H9 (cell line): ENCODE measurements around the gene JAG2. TPM values are rescaled to one million over a fixed set of nuclear protein-coding genes. Genes with fewer than 3 reads are reported as not detected.
A peak's percentile ranks its signal among the peaks of the same experiment; 100 is the strongest.

Source experiments
- DNase-seq: peaks from one replicate; pipeline ENCODE4 v3.0.0-alpha.2; 2017
- H2AFZ ChIP-seq: one replicate; pipeline ENCODE4 v1.6.1; 2013; ENCODE audit warnings: mild to moderate bottlenecking, low read length, control low read depth, moderate library complexity
- H2AK5ac ChIP-seq: 2 replicates; pipeline ENCODE4 v1.6.1; 2013; ENCODE audit warnings: low read length, control low read depth, mixed read lengths; ENCODE audit not compliant: insufficient read length
- H2BK120ac ChIP-seq: one replicate; pipeline ENCODE4 v1.6.1; 2013; ENCODE audit warnings: low read depth, mild to moderate bottlenecking, low read length, control low read depth, inconsistent platforms; ENCODE audit not compliant: poor library complexity, severe bottlenecking
- H2BK12ac ChIP-seq: 2 replicates; pipeline ENCODE4 v1.6.1; 2013; ENCODE audit warnings: low read length, control low read depth, mixed read lengths, low read depth; ENCODE audit not compliant: insufficient read length
- H2BK15ac ChIP-seq: 2 replicates; pipeline ENCODE4 v1.6.1; 2013; ENCODE audit warnings: low read depth, low read length, control low read depth
- H2BK20ac ChIP-seq: one replicate; pipeline ENCODE4 v1.6.1; 2013; ENCODE audit warnings: low read depth, mild to moderate bottlenecking, low read length, control low read depth, inconsistent platforms; ENCODE audit not compliant: poor library complexity, severe bottlenecking
- H2BK5ac ChIP-seq: 2 replicates; pipeline ENCODE4 v1.6.1; 2013; ENCODE audit warnings: low read length, control low read depth, mixed read lengths; ENCODE audit not compliant: insufficient read length
- H3K14ac ChIP-seq: 2 replicates; pipeline ENCODE4 v1.6.1; 2013; ENCODE audit warnings: low read length, control low read depth; ENCODE audit not compliant: insufficient read depth
- H3K18ac ChIP-seq: 2 replicates; pipeline ENCODE4 v1.6.1; 2013; ENCODE audit warnings: low read depth, mild to moderate bottlenecking, mixed read lengths, low read length, control low read depth; ENCODE audit not compliant: insufficient read length
- H3K23ac ChIP-seq: 2 replicates; pipeline ENCODE4 v1.6.1; 2013; ENCODE audit warnings: low read length, control low read depth, mixed read lengths, low read depth; ENCODE audit not compliant: insufficient read length
- H3K23me2 ChIP-seq: 2 replicates; pipeline ENCODE4 v1.6.1; 2013; ENCODE audit warnings: low read depth, mild to moderate bottlenecking, mixed read lengths, low read length, control low read depth; ENCODE audit not compliant: insufficient read length, poor library complexity, severe bottlenecking
- H3K27ac ChIP-seq: 2 replicates; pipeline ENCODE4 v1.5.1; 2013; ENCODE audit warnings: low read length, control low read depth, mixed read lengths, low read depth; ENCODE audit not compliant: insufficient read length
- H3K27me3 ChIP-seq: 2 replicates; pipeline ENCODE4 v1.6.1; 2013; ENCODE audit warnings: low read length, control low read depth, inconsistent platforms; ENCODE audit not compliant: insufficient read depth
- H3K4ac ChIP-seq: 2 replicates; pipeline ENCODE4 v1.6.1; 2013; ENCODE audit warnings: low read depth, mild to moderate bottlenecking, control low read depth, inconsistent platforms, low read length, moderate library complexity
- H3K4me1 ChIP-seq: 2 replicates; pipeline ENCODE4 v1.6.1; 2013; ENCODE audit warnings: low read length, control low read depth, inconsistent platforms; ENCODE audit not compliant: insufficient read depth
- H3K4me2 ChIP-seq: 2 replicates; pipeline ENCODE4 v1.6.1; 2013; ENCODE audit warnings: low read length, control low read depth, mixed read lengths; ENCODE audit not compliant: insufficient read length, insufficient read depth
- H3K56ac ChIP-seq: 2 replicates; pipeline ENCODE4 v1.6.1; 2013; ENCODE audit warnings: low read depth, mild to moderate bottlenecking, mixed read lengths, low read length, control low read depth; ENCODE audit not compliant: insufficient read length
- H3K79me1 ChIP-seq: 2 replicates; pipeline ENCODE4 v1.6.1; 2013; ENCODE audit warnings: low read depth, mild to moderate bottlenecking, moderate library complexity, low read length, control low read depth, inconsistent platforms; ENCODE audit not compliant: insufficient read depth, poor library complexity, severe bottlenecking
- H3K79me2 ChIP-seq: 2 replicates; pipeline ENCODE4 v1.6.1; 2013; ENCODE audit warnings: low read length, control low read depth, inconsistent platforms; ENCODE audit not compliant: insufficient read depth
- H3K9ac ChIP-seq: 2 replicates; pipeline ENCODE4 v1.6.1; 2013; ENCODE audit warnings: low read length, control low read depth, mixed read lengths; ENCODE audit not compliant: insufficient read length; ENCODE audit errors: extremely low read depth
- H3K9me3 ChIP-seq: one replicate; pipeline ENCODE4 v1.6.1; 2013; ENCODE audit warnings: low read depth, low read length, inconsistent platforms; ENCODE audit not compliant: control insufficient read depth
- H3T11ph ChIP-seq: one replicate; pipeline ENCODE4 v1.6.1; 2013; ENCODE audit warnings: mild to moderate bottlenecking, low read length, control low read depth, inconsistent platforms
- H4K20me1 ChIP-seq: one replicate; pipeline ENCODE4 v1.6.1; 2013; ENCODE audit not compliant: control insufficient read depth, insufficient read length, insufficient read depth
- H4K5ac ChIP-seq: 2 replicates; pipeline ENCODE4 v1.6.1; 2013; ENCODE audit warnings: low read depth, mild to moderate bottlenecking, mixed read lengths, low read length, control low read depth; ENCODE audit not compliant: insufficient read length
- H4K8ac ChIP-seq: replicated peaks from 2 replicates; pipeline ENCODE4 v1.6.1; 2013; ENCODE audit warnings: low read length, control low read depth, mixed read lengths, low read depth; ENCODE audit not compliant: insufficient read length
- H4K91ac ChIP-seq: 2 replicates; pipeline ENCODE4 v1.6.1; 2013; ENCODE audit warnings: low read depth, mild to moderate bottlenecking, moderate library complexity, mixed read lengths, low read length, control low read depth; ENCODE audit not compliant: insufficient read length
- H3K27ac Mint-ChIP-seq, 3 experiments: 2 replicates in 2 of 3; 3 replicates in 1 of 3; pipeline ENCODE4 v1.8.0; 2020 to 2021; ENCODE audit warnings: mixed read lengths in 3 of 3, mild to moderate bottlenecking in 1 of 3, moderate library complexity in 1 of 3
- H3K27me3 Mint-ChIP-seq: 2 replicates; pipeline ENCODE4 v1.8.0; 2021; ENCODE audit warnings: low read depth, mild to moderate bottlenecking, moderate library complexity, mixed read lengths
- H3K36me3 Mint-ChIP-seq, 3 experiments: 2 replicates in 2 of 3; 3 replicates in 1 of 3; pipeline ENCODE4 v1.8.0; 2020 to 2021; ENCODE audit warnings: low read depth in 3 of 3, mixed read lengths in 3 of 3; ENCODE audit not compliant: insufficient read depth in 1 of 3
- H3K4me1 Mint-ChIP-seq, 2 experiments: 2 replicates each; pipeline ENCODE4 v1.8.0; 2020; ENCODE audit warnings: mixed read lengths in 2 of 2
- H3K4me3 Mint-ChIP-seq, 2 experiments: 2 replicates in 1 of 2; 3 replicates in 1 of 2; pipeline ENCODE4 v1.8.0; 2020 to 2021; ENCODE audit warnings: mild to moderate bottlenecking in 2 of 2, mixed read lengths in 2 of 2, moderate library complexity in 1 of 2
- H3K9me3 Mint-ChIP-seq, 2 experiments: 2 replicates in 1 of 2; 3 replicates in 1 of 2; pipeline ENCODE4 v1.8.0; 2020; ENCODE audit warnings: mild to moderate bottlenecking in 2 of 2, mixed read lengths in 2 of 2, moderate library complexity in 1 of 2
- WGBS: extraction: QIAGEN DNeasy Blood & Tissue Kit; methylation state at CpG from one replicate; pipeline ENCODE4 v1.1.7; 2013; ENCODE audit warnings: missing lambda C conversion rate, low lambda C conversion rate, mixed read lengths; ENCODE audit not compliant: insufficient read length; ENCODE audit errors: extremely low coverage; 5-methylcytosine and 5-hydroxymethylcytosine counted together
- total RNA-seq: library from RNA; stranded (reverse); gene quantifications from 2 replicates; pipeline ENCODE4 v1.2.1, GENCODE V29; 2021
- TF ChIP-seq, protein P1 (sequence below): fragments of 200-600 bp; sonication (generic); conservative IDR thresholded peaks from 3 replicates; pipeline ENCODE4 v1.8.0; 2021; ENCODE audit warnings: antibody characterized with exemption, mild to moderate bottlenecking

Gene JAG2
- total RNA-seq, 1 experiment from 2014 or later, result 11.4 TPM

- Histone ChIP-seq H3K4me2 (no peak overlapping the region), H3K79me1 (no peaks in the 10 kb centered on the region), H4K5ac (no peak overlapping the region), H2BK120ac (no peak overlapping the region), H3K23ac (no peak overlapping the region), H3K4ac (no peak overlapping the region), H3K18ac (no peak overlapping the region), H4K8ac (no peak overlapping the region), H3K56ac (no peak overlapping the region), H2AFZ (no peak overlapping the region), H3K14ac (no peak overlapping the region), H2BK5ac (no peak overlapping the region), H3K4me1 (no peaks in the 10 kb centered on the region), H3K9ac (no peak overlapping the region), H3T11ph (no peak overlapping the region), H2BK12ac (no peak overlapping the region), H3K23me2 (peaks cover 3% of the 10 kb centered on the region), H3K27ac (no peak overlapping the region), H4K20me1 (no peaks in the 10 kb centered on the region), H2AK5ac (no peak overlapping the region), H3K9me3 (no peaks in the 10 kb centered on the region), H2BK15ac (no peak overlapping the region), H4K91ac (no peak overlapping the region), H3K27me3 (peaks cover 7% of the 10 kb centered on the region; the same call in 1 of the 2 replicates), H2BK20ac (no peak overlapping the region), H3K79me2 (no peaks in the 10 kb centered on the region)
- TF ChIP-seq, protein P1, sequence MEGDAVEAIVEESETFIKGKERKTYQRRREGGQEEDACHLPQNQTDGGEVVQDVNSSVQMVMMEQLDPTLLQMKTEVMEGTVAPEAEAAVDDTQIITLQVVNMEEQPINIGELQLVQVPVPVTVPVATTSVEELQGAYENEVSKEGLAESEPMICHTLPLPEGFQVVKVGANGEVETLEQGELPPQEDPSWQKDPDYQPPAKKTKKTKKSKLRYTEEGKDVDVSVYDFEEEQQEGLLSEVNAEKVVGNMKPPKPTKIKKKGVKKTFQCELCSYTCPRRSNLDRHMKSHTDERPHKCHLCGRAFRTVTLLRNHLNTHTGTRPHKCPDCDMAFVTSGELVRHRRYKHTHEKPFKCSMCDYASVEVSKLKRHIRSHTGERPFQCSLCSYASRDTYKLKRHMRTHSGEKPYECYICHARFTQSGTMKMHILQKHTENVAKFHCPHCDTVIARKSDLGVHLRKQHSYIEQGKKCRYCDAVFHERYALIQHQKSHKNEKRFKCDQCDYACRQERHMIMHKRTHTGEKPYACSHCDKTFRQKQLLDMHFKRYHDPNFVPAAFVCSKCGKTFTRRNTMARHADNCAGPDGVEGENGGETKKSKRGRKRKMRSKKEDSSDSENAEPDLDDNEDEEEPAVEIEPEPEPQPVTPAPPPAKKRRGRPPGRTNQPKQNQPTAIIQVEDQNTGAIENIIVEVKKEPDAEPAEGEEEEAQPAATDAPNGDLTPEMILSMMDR, result no peak
- WGBS, result no CpG with 5 or more reads among the region's 22 CpGs
- Mint-ChIP-seq H3K27ac (no peak overlapping the region), H3K27me3 (peaks cover 26% of the 10 kb centered on the region), H3K4me1 (peaks cover 14 to 16% of the 10 kb centered on the region in 2 experiments), H3K9me3 (no peaks in the 10 kb centered on the region), H3K36me3 (no peaks in the 10 kb centered on the region), H3K4me3 (peak overlapping the region; percentile 50 to 75)
- DNase-seq, result no peak
Observed at GRCh38 chr14:105169776-105170655, 1.4 kb upstream of the JAG2 start.
